Activated naive CD4-positive, alpha-beta T cell treated with anti-CD3 and anti-CD28 coated beads for 36 hours (primary cell): Measurements from ENCODE around the gene KLHL22. TPM values are rescaled to one million over a fixed set of nuclear protein-coding genes. Genes with fewer than 3 reads are reported as not detected.
"Not testable (repeated sequence)": the region's sequence is repeated elsewhere in the genome, so short reads cannot be mapped to it uniquely, and the experiment has no call there.

ENCODE experiments used
- CTCF ChIA-PET: fragments of 350-600 bp; sonication (Branson Sonifier 250); formaldehyde crosslinking; loops from one replicate; lab custom pipeline; 2021; ENCODE audit warnings: antibody characterized with exemption; lab: Charles Lee
- DNase-seq: peaks from one replicate; pipeline ENCODE4 v3.0.0-alpha.2; 2020
- H3K27ac Mint-ChIP-seq: one replicate; pipeline ENCODE4 v1.8.0; 2021; ENCODE audit warnings: mild to moderate bottlenecking, mixed read lengths
- H3K27me3 Mint-ChIP-seq: one replicate; pipeline ENCODE4 v1.8.0; 2021; ENCODE audit warnings: low read depth, mixed read lengths
- H3K36me3 Mint-ChIP-seq: one replicate; pipeline ENCODE4 v1.8.0; 2021; ENCODE audit warnings: low read depth, mixed read lengths
- H3K4me1 Mint-ChIP-seq: one replicate; pipeline ENCODE4 v1.8.0; 2021; ENCODE audit warnings: low read depth, mixed read lengths
- H3K4me3 Mint-ChIP-seq: one replicate; pipeline ENCODE4 v1.8.0; 2021; ENCODE audit warnings: mild to moderate bottlenecking, moderate library complexity, mixed read lengths
- H3K9me3 Mint-ChIP-seq: one replicate; pipeline ENCODE4 v1.8.0; 2021; ENCODE audit warnings: mixed read lengths
- intact Hi-C: fragments of 100-400 bp; cut with micrococcal nuclease; formaldehyde crosslinking; loops from one replicate; pipeline ENCODE4 v1.15.1; 2023
- total RNA-seq, 2 experiments: library from RNA; stranded (reverse); gene quantifications; one replicate each; pipeline ENCODE4 v1.2.3, GENCODE V29; 2021

The KLHL22 gene
- total RNA-seq, 2 experiments from 2014 or later = 10.1 to 11.7 TPM

GRCh38 chr22:20392983-20393704 lies 102.5 kb downstream of the KLHL22 start:
- peak overlapping the region; percentile 86 for H3K4me3 Mint-ChIP-seq
- H3K9me3 Mint-ChIP-seq = peaks cover 2% of the 10 kb centered on the region
- peaks cover 28% of the 10 kb centered on the region for H3K4me1 Mint-ChIP-seq
- peak overlapping the region; percentile 88 for H3K27ac Mint-ChIP-seq
- H3K36me3 Mint-ChIP-seq = no peaks in the 10 kb centered on the region
- intact Hi-C loops = loop anchor here (10.0 kb wide), 1 partner anchor 68 kb away; the partner anchor contains the start of gene DGCR6L
- no peaks in the 10 kb centered on the region for H3K27me3 Mint-ChIP-seq
- DNase-seq = no peak
- CTCF ChIA-PET = interaction anchor here (0.9 to 1.5 kb wide), 3 partner anchors 10 to 76 kb away, joined by 3 to 5 read pairs (median 4); no protein-coding TSS in a partner anchor

DNA sequence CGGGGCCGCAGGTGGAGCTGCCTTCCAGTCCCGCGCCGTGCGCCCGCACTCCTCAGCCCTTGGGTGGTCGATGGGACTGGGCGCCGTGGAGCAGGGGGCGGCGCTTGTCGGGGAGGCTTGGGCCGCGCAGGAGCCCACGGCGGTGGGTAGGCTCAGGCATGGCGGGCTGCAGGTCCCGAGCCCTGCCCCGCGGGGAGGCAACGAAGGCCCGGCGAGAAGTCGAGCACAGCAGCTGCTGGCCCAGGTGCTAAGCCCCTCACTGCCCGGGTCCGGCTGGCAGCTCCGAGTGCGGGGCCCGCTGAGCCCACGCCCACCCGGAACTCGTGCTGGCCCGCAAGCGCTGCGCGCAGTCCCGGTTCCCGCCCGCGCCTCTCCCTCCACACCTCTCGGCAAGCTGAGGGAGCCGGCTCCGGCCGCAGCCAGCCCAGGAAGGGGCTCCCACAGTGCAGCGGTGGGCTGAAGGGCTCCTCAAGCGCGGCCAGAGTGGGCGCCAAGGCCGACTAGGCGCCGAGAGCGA lies 103.2 kb downstream of the KLHL22 start:
- H3K4me3 Mint-ChIP-seq, H3K36me3 Mint-ChIP-seq, H3K9me3 Mint-ChIP-seq, H3K27me3 Mint-ChIP-seq, CTCF ChIA-PET, DNase-seq, H3K27ac Mint-ChIP-seq: not testable (repeated sequence)
- intact Hi-C loops = loop anchor here (10.0 kb wide), 1 partner anchor 68 kb away; the partner anchor contains the start of gene DGCR6L
- peaks cover 24% of the 10 kb centered on the region for H3K4me1 Mint-ChIP-seq

Other genes starting within 250 kb of the KLHL22 start
- 1 to 10 TPM; 2.1 to 2.5 TPM for gene RTN4R, start 227.5 kb downstream of the KLHL22 start, total RNA-seq
- gene DGCR6L, start 175.7 kb downstream of the KLHL22 start, total RNA-seq = 10 to 100 TPM; 21.5 TPM
- gene ZNF74, start 101.6 kb downstream of the KLHL22 start, total RNA-seq = 1 to 10 TPM; 7.9 to 8.0 TPM
- under 1 TPM; 0.21 to 0.30 TPM for gene SCARF2, start 58.0 kb downstream of the KLHL22 start, total RNA-seq
- 100 to 1,000 TPM in 1 of 2 experiments, 10 to 100 TPM in 1; 94.7 to 108 TPM for gene MED15, start 11.8 kb upstream of the KLHL22 start, total RNA-seq